ENCODE data around the gene MYO1E.

Gene MYO1E

DNA sequence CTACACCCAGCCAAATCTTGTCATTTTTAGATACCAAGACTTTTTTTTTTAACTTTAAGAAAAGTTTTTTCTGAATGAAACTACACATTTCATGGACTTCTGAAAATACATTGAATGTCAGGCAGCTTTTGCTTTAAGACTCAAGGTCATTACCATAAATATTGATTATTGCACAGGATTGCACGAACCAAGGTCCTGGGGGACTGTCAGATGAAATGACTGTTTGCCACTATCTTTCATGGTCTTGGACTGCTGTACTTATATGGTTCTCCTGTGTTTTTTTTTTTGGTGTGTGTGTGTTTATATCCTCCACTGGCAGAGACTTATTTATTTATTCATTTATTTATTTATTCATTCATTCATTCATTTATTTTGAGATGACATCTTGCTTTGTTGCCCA, 6.9 kb upstream of the MYO1E start:
- TF ChIP-seq, protein P1, sequence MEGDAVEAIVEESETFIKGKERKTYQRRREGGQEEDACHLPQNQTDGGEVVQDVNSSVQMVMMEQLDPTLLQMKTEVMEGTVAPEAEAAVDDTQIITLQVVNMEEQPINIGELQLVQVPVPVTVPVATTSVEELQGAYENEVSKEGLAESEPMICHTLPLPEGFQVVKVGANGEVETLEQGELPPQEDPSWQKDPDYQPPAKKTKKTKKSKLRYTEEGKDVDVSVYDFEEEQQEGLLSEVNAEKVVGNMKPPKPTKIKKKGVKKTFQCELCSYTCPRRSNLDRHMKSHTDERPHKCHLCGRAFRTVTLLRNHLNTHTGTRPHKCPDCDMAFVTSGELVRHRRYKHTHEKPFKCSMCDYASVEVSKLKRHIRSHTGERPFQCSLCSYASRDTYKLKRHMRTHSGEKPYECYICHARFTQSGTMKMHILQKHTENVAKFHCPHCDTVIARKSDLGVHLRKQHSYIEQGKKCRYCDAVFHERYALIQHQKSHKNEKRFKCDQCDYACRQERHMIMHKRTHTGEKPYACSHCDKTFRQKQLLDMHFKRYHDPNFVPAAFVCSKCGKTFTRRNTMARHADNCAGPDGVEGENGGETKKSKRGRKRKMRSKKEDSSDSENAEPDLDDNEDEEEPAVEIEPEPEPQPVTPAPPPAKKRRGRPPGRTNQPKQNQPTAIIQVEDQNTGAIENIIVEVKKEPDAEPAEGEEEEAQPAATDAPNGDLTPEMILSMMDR (IDR thresholded peaks at IDR 0.05; ENCODE audit: control extremely low read depth, extremely low read depth, low read depth, missing control alignments) = no peak
- POLR2A ChIA-PET = no interaction called here
- DNase-seq (ENCODE audit: extremely low spot score) = no peak
- CTCF ChIA-PET = interaction anchor here (0.7 to 1.4 kb wide), 3 partner anchors 10 to 25 kb away, joined by 3 to 6 read pairs (median 3); no protein-coding TSS in a partner anchor

DNA sequence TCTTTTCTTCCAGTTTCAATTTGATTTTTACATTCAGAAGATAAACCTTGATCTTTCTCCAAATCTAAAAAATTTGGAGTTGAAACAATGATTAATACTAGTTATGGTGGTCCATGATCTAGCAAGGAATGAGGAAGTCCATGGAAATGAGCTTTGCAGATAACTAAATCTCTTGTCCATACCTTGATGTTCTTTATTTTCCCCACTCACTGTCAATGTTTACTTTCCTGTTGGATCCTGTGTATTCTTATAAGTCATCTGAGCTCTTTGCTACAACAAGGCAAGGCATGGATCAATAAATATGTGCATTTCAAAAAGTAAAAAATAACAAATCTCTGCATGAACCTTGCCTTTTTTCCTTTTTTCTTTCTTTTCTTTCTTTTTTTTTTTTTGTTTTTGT, 6.2 kb upstream of the MYO1E start:
- POLR2A ChIA-PET = no interaction called here
- CTCF ChIA-PET = interaction anchor here (0.7 to 1.6 kb wide), 7 partner anchors 11 to 217 kb away, joined by 3 to 6 read pairs (median 3); no protein-coding TSS in a partner anchor
- DNase-seq (ENCODE audit: extremely low spot score) = no peak
- TF ChIP-seq, protein P1 (IDR thresholded peaks at IDR 0.05; ENCODE audit: control extremely low read depth, extremely low read depth, low read depth, missing control alignments) = no peak

DNA sequence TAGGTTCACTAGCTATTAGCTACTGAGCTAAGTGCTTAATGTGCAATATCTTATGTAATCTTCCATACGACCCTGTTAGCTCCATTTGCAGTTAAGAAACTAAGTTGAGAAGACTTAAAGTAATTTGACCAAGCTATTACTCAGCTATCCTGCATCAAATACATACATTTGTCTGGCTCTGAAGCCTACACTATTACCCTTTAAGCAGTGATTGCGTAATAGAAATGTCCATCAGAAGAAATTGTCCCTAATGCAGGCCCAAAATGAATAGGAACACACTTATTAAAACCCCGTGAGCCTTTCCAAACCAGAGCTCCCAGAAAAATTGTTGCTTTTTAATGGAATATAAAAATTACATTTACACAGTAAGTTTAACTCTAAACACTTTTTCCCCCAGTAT, 5.3 kb upstream of the MYO1E start:
- CTCF ChIA-PET = interaction anchor here (0.9 to 2.0 kb wide), 7 partner anchors 22 to 216 kb away, joined by 3 to 8 read pairs (median 3); no protein-coding TSS in a partner anchor
- DNase-seq (ENCODE audit: extremely low spot score) = no peak

DNA sequence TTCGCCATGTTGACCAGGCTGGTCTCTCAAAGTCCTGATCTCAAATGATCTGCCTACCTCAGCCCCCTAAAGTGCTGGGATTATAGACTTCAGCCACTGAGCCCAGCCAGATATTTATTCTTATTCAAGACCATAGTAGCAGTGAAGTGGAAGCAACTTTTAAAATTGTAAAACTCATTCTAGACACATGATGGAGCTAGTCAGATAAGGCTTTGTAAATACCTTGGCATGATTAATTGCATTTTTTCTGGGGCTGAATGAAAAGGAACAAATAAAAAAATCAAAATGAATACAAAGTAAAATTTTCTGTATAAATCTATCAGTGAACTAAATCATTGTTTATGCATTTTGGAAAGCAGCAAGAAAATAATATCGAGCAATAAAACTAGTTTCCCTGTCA, 4.1 kb upstream of the MYO1E start:
- no peak for DNase-seq (ENCODE audit: extremely low spot score)
- ChIA-PET CTCF (interaction anchor here (0.8 to 2.0 kb wide), 7 partner anchors 17 to 152 kb away, joined by 3 to 8 read pairs (median 3); no protein-coding TSS in a partner anchor), POLR2A (no interaction called here)

More for the DNA sequence above, 5.3 kb upstream of the MYO1E start:
- TF ChIP-seq, protein P1 (IDR thresholded peaks at IDR 0.05; ENCODE audit: control extremely low read depth, extremely low read depth, low read depth, missing control alignments) = no peak
- POLR2A ChIA-PET = no interaction called here

DNA sequence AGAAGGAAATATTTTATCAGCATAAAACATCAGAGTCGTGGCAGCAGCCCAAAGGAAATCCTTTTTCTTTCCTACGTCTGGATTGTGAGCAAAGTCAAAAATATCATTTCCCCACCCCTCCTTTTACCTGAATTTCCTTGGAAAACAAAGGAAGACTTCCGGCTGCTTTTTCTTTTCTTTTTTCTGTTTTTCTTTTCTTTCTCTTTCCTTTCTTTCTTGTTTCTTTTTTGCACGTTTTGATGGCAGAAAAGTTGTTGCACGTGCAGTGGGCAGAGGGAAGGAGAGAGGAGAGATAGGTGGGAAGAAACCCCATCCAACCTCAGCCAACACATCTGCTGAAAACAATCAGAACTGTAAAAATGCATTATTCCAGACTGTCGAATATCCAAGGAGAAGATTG, 544 bp upstream of the MYO1E start:
- no peak for DNase-seq (ENCODE audit: extremely low spot score)
- POLR2A ChIA-PET = interaction anchor here (0.6 to 1.2 kb wide), 9 partner anchors 11 to 519 kb away, joined by 3 to 7 read pairs (median 4); no protein-coding TSS in a partner anchor
- CTCF ChIA-PET = interaction anchor here (1.1 to 1.2 kb wide), 3 partner anchors 12 to 126 kb away, joined by 4 read pairs; no protein-coding TSS in a partner anchor
- TF ChIP-seq, protein P1 (IDR thresholded peaks at IDR 0.05; ENCODE audit: control extremely low read depth, extremely low read depth, low read depth, missing control alignments) = no peak

More for the DNA sequence above, 4.1 kb upstream of the MYO1E start:
- TF ChIP-seq, protein P1 (IDR thresholded peaks at IDR 0.05; ENCODE audit: control extremely low read depth, extremely low read depth, low read depth, missing control alignments) = peak; percentile 36

DNA sequence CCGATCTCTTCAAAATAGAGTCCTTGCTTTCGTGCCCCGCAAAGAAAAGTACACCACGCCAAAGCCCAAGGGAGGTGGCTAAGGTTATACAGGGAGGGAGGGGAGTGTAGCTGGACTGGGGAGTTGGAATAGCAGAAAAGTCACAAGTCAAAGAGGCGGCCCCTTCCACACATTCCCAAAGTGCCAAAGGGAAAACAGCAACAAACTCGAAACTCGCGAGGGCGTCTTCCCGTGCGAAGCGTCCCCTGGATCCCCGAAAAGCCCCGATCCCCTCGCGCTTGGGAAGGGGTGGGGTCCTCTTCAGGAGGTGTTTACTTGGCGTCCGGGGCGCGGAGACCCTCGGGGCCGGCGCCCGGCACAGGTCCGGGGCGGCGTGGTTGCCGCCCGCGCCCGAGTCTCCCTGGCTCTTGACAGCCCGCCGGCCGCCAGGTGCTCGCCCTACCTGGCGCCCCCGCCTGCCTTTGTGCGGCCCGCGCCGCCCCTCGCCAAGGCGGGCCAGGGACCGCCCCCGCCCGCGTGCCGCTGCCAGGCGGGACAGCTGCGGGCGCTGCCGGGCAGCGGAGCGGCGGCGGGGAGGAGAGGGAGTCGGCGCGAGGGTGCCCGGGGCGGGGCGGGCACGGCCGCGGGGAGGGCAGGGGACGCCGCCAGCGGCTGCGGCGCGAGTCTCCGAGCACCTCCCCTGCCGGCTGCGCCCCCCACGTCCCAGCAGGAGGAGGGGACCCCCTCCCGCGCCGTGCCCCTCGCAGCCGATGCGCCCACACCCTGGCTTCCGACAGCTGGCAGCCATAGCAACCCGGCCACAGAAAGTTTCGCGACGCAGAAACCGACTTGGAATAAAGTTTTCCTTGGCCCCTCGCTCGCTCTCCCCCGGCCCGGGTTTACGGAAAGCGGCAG, 966 bp downstream of the MYO1E start:
- TF ChIP-seq, protein P1 (IDR thresholded peaks at IDR 0.05; ENCODE audit: control extremely low read depth, extremely low read depth, low read depth, missing control alignments) = no peak
- POLR2A ChIA-PET = no interaction called here
- DNase-seq (ENCODE audit: extremely low spot score) = peak; percentile 59
- CTCF ChIA-PET = interaction anchor here (0.6 to 1.2 kb wide), 4 partner anchors 11 to 46 kb away, joined by 3 to 4 read pairs (median 4); no protein-coding TSS in a partner anchor
